PC-9 (cell line): Measurements from ENCODE around the gene GEMIN2. TPM values are rescaled to one million over a fixed set of nuclear protein-coding genes. Genes with fewer than 3 reads are reported as not detected.
"Not testable (repeated sequence)": the region's sequence is repeated elsewhere in the genome, so short reads cannot be mapped to it uniquely, and the experiment has no call there.

Experiments
- BruUV-seq: library from RNA; stranded (reverse); fragments of 400-500 nt; replicated peaks from 2 replicates; lab custom pipeline; 2021; lab: Mats Ljungman, UMichigan
- CTCF ChIA-PET: fragments of 300-600 bp; sonication (Branson Sonifier 250); formaldehyde crosslinking; loops from one replicate; lab custom pipeline; 2022; ENCODE audit warnings: antibody characterized with exemption; lab: Charles Lee
- POLR2A ChIA-PET: fragments of 300-600 bp; sonication (Branson Sonifier 250); formaldehyde crosslinking; loops from one replicate; lab custom pipeline; 2022; ENCODE audit warnings: antibody characterized with exemption; ENCODE audit not compliant: unreplicated experiment; lab: Charles Lee
- DNase-seq, 2 experiments: peaks; one replicate each; pipeline versions ENCODE4 v3.0.0 to v3.0.0-alpha.2; 2015 to 2022; ENCODE audit warnings: mixed read lengths in 1 of 2
- H2AFZ ChIP-seq: fragments of 200-600 bp; sonication (generic); 2 replicates; pipeline ENCODE4 v1.8.1; 2017; ENCODE audit warnings: antibody characterized with exemption
- H3F3A ChIP-seq: fragments of 200-600 bp; sonication (generic); 2 replicates; pipeline ENCODE4 v1.8.1; 2017; ENCODE audit warnings: antibody characterized with exemption, mild to moderate bottlenecking, low read depth; ENCODE audit not compliant: insufficient read depth
- H3K27ac ChIP-seq: fragments of 200-600 bp; sonication (generic); 2 replicates; pipeline ENCODE4 v1.6.1; 2016; ENCODE audit warnings: mixed run types
- H3K27me3 ChIP-seq: fragments of 200-600 bp; sonication (generic); 2 replicates; pipeline ENCODE4 v1.6.1; 2016; ENCODE audit warnings: low read depth, mixed run types; ENCODE audit not compliant: insufficient read depth
- H3K36me3 ChIP-seq: fragments of 200-600 bp; sonication (generic); 2 replicates; pipeline ENCODE4 v1.6.1; 2016; ENCODE audit warnings: low read depth, mixed run types
- H3K4me1 ChIP-seq: fragments of 200-600 bp; sonication (generic); replicated peaks from 2 replicates; pipeline ENCODE4 v1.6.1; 2016; ENCODE audit warnings: mixed run types; ENCODE audit not compliant: insufficient read depth
- H3K4me2 ChIP-seq: fragments of 200-600 bp; sonication (generic); 2 replicates; pipeline ENCODE4 v1.6.1; 2017; ENCODE audit warnings: mixed run types
- H3K4me3 ChIP-seq: fragments of 200-600 bp; sonication (generic); 2 replicates; pipeline ENCODE4 v1.6.1; 2016; ENCODE audit warnings: mixed run types
- H3K79me2 ChIP-seq: fragments of 200-600 bp; sonication (generic); 2 replicates; pipeline ENCODE4 v1.6.1; 2017; ENCODE audit warnings: low read depth, mixed run types
- H3K9me2 ChIP-seq: fragments of 200-600 bp; sonication (generic); 2 replicates; pipeline ENCODE4 v1.8.1; 2017; ENCODE audit warnings: mild to moderate bottlenecking; ENCODE audit not compliant: insufficient read depth
- H3K9me3 ChIP-seq: fragments of 200-600 bp; sonication (generic); 2 replicates; pipeline ENCODE4 v1.8.1; 2016; ENCODE audit warnings: low read depth; ENCODE audit not compliant: insufficient read depth
- H4K20me1 ChIP-seq: fragments of 200-600 bp; sonication (generic); 2 replicates; pipeline ENCODE4 v1.8.1; 2017; ENCODE audit not compliant: insufficient read depth
- CTCF ChIP-seq: fragments of 200-600 bp; sonication (generic); conservative IDR thresholded peaks from 2 replicates; pipeline ENCODE4 v1.6.1; 2017; ENCODE audit warnings: mixed run types, antibody characterized with exemption, mild to moderate bottlenecking, moderate library complexity
- EZH2 ChIP-seq: fragments of 200-600 bp; sonication (generic); IDR thresholded peaks from 2 replicates; pipeline ENCODE4 v1.8.0; 2017; ENCODE audit warnings: antibody characterized with exemption, low read depth
- intact Hi-C: fragments of 100-400 bp; cut with micrococcal nuclease; formaldehyde crosslinking; loops from one replicate; pipeline ENCODE4 v1.10.0; 2022; ENCODE audit not compliant: unreplicated experiment
- total RNA-seq: library from RNA; stranded (reverse); gene quantifications from 2 replicates; pipeline ENCODE4 v1.2.3, GENCODE V29; 2021

Gene GEMIN2
- total RNA-seq, 1 experiment from 2014 or later = 13.4 TPM

GRCh38 chr14:39138440-39138839 lies 24.3 kb downstream of the GEMIN2 start:
- POLR2A ChIA-PET = no interaction called here
- intact Hi-C loops = no loop called here
- CTCF ChIA-PET = no interaction called here
- Histone ChIP-seq H2AFZ (no peak overlapping the region), H3K27me3 (no peaks in the 10 kb centered on the region), H3F3A (no peaks in the 10 kb centered on the region), H3K4me3 (no peak overlapping the region), H3K4me2 (no peak overlapping the region), H3K79me2 (no peaks in the 10 kb centered on the region), H3K27ac (no peak overlapping the region), H4K20me1 (no peaks in the 10 kb centered on the region), H3K4me1 (no peaks in the 10 kb centered on the region), H3K9me2 (no peaks in the 10 kb centered on the region), H3K36me3 (no peaks in the 10 kb centered on the region; the same call in 1 of the 2 replicates), H3K9me3 (no peaks in the 10 kb centered on the region)
- TF ChIP-seq CTCF = no peak
- TF ChIP-seq EZH2 = no peak
- DNase-seq = no peak
- BruUV-seq = no TSS peak

GRCh38 chr14:39140170-39140569 lies 26.0 kb downstream of the GEMIN2 start:
- TF ChIP-seq CTCF = no peak
- no peak for TF ChIP-seq EZH2
- Histone ChIP-seq H3K4me3 (no peak overlapping the region), H3K9me2 (no peaks in the 10 kb centered on the region), H3K79me2 (no peaks in the 10 kb centered on the region), H3K27ac (no peak overlapping the region), H4K20me1 (no peaks in the 10 kb centered on the region), H3K9me3 (no peaks in the 10 kb centered on the region), H3K27me3 (no peaks in the 10 kb centered on the region), H2AFZ (no peak overlapping the region), H3K36me3 (no peaks in the 10 kb centered on the region), H3F3A (no peaks in the 10 kb centered on the region), H3K4me2 (no peak overlapping the region), H3K4me1 (no peaks in the 10 kb centered on the region)
- BruUV-seq = no TSS peak
- no peak for DNase-seq
- POLR2A ChIA-PET = no interaction called here
- CTCF ChIA-PET = no interaction called here
- intact Hi-C loops = no loop called here

- H3K4me3 ChIP-seq, H3K4me1 ChIP-seq, H3K9me2 ChIP-seq, H2AFZ ChIP-seq, H3K36me3 ChIP-seq, H4K20me1 ChIP-seq, H3F3A ChIP-seq, H3K4me2 ChIP-seq, CTCF ChIA-PET, BruUV-seq, H3K79me2 ChIP-seq, H3K27me3 ChIP-seq, H3K9me3 ChIP-seq, H3K27ac ChIP-seq, DNase-seq, POLR2A ChIA-PET, intact Hi-C loops: not testable (repeated sequence)
Observed at GRCh38 chr14:39141623-39142022, 27.5 kb downstream of the GEMIN2 start.

- H3K79me2 ChIP-seq, H3F3A ChIP-seq, H3K4me1 ChIP-seq, H3K36me3 ChIP-seq, intact Hi-C loops, H3K27me3 ChIP-seq, H2AFZ ChIP-seq, CTCF ChIA-PET, H3K27ac ChIP-seq, H3K9me2 ChIP-seq, BruUV-seq, DNase-seq, H3K4me2 ChIP-seq, H4K20me1 ChIP-seq, POLR2A ChIA-PET, H3K9me3 ChIP-seq, H3K4me3 ChIP-seq: not testable (repeated sequence)
Observed at GRCh38 chr14:39143226-39143625, 29.1 kb downstream of the GEMIN2 start.
